Superior temporal gyrus (tissue), 1 donor: ENCODE results near the gene STX5.
A peak's percentile ranks its signal among the peaks of the same experiment; 100 is the strongest.
"Not testable (repeated sequence)": the region's sequence is repeated elsewhere in the genome, so short reads cannot be mapped to it uniquely, and the experiment has no call there.

ENCODE experiments used
- DNase-seq: peaks from one replicate; pipeline ENCODE4 v3.0.0-alpha.2; 2016; ENCODE audit errors: extremely low spot score

The STX5 gene

DNA sequence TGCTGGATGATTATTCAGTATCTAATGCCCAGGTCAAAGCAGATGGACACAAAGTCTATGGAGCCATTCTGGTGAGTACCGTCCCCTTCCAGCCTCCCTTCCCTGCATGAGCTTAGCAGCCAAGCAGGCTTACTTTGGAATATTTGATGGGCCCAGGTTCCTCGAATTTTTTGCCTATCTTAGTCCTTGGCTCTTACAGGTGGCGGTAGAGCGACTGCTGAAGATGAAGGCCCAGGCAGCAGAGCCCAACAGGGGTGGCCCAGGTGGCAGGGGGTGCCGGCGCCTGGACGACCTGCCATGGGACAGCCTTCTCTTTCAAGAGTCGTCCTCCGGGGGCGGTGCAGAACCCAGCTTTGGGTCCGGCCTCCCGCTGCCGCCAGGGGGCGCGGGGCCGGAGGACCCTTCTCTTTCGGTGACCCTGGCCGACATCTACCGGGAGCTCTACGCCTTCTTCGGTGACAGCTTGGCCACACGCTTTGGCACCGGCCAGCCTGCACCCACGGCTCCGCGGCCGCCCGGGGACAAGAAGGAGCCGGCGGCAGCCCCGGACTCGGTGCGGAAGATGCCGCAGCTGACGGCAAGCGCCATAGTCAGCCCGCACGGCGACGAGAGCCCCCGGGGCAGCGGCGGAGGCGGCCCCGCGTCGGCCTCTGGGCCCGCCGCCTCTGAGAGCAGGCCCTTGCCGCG lies 45.4 kb downstream of the STX5 start:
- peak; percentile 81 for DNase-seq

DNA sequence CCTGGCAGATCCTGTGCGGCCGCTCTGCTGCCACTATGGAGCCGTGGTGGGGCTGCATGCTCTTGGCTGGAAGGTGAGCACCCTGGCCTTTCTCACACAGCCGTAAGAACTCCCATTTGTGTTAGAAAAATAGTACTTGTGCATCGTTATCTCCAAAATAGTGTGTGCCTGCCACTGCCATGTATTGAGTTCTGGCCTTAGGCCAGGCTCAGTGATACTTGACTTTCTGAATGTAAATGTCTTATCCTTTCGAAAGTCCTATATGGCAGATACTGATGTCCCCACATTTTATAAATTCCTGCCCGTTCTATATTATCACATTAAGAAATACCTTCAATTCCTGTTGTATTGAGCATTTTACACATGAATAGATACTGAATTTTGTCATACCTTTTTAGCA lies 49.1 kb downstream of the STX5 start:
- no peak for DNase-seq

GRCh38 chr11:62778441-62778840 lies 53.4 kb downstream of the STX5 start:
- no peak for DNase-seq

GRCh38 chr11:62777389-62777788 lies 54.5 kb downstream of the STX5 start:
- no peak for DNase-seq

- no peak for DNase-seq
Observed at GRCh38 chr11:62775646-62776045, 56.2 kb downstream of the STX5 start.

GRCh38 chr11:62774407-62774806 lies 57.4 kb downstream of the STX5 start:
- no peak for DNase-seq

DNA sequence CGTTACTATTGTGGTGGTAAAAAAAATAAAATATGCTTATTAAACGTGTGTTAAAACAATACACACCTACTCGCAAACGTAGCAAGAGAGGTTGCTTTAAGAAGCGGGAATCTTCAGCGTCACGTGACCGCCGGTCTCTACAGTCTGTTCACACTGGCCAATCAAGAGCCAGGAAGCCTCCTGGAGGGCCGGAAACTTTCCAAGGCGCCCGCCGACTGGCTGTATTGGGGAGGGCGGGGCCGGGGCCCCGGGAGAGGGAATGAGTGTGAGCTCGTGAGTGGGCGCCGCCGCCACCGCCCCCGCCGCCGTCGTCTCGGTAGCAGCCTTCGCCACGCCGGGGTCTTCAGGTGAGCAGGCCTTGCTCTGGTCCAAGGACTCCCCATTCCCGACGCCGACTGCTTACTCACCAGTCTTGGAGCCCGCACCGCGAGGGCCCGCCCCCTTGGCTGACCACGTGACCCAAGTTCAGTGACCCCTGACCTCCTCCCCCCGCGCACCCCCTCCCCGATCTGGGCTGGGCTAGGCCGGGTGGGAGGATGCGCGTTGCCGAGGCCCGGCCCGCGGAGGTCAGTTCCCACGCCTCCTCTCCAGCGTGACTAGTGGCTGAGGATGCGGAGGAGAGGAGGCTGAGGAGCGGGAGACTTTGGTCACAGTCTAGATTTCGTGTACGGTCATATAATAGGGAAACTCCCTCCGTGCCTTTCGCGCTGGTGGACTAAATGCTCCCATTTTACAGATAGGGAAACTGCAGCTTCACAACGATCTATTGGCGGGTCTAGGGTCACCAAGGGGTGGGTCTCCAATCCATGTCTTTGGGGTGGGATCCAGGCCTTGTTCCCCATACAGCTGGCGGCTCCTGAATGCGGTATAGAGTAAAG lies 60.5 kb downstream of the STX5 start, which contains the start of gene TAF6L:
Gene TAF6L, plus strand, starts transcription at position 253 of the 878 bp plus-strand sequence. CDS start 4,388 bp downstream, outside the sequence.
- peak; percentile 99 for DNase-seq

DNA sequence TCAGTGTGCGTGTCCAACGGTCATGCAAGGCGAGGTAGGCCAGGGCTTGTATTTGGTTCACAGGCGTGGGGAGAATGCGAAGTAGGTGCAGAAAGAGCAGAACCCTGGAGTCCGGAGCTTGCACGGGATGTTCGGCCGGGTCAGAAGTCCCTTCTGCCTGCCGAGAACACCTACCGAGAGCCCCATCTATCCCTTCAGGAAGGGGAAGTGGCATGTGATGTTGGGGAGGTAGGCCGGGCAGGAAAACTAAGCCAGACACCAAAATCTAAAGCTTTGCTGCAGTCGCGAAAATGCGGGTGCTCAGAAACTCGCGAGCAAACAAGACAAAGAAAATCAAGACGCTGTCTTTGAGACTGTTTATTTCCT lies 61.1 kb downstream of the STX5 start:
- DNase-seq: no peak

DNA sequence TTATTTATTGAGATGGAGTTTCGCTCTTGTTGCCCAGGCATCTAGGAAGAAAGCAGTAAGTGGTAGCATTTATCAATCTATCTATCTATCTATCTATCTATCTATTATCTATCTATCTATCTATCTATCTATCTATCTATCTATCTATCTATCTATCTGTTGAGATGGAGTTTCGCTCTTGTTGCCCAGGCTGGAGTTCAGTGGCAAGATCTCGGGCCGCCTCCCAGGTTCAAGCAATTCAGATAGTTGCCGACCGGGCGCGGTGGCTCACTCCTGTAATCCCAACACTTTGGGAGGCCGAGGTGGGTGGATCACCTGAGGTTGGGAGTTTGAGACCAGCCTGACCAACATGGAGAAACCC lies 71.0 kb downstream of the STX5 start:
- not testable (repeated sequence) for DNase-seq

DNA sequence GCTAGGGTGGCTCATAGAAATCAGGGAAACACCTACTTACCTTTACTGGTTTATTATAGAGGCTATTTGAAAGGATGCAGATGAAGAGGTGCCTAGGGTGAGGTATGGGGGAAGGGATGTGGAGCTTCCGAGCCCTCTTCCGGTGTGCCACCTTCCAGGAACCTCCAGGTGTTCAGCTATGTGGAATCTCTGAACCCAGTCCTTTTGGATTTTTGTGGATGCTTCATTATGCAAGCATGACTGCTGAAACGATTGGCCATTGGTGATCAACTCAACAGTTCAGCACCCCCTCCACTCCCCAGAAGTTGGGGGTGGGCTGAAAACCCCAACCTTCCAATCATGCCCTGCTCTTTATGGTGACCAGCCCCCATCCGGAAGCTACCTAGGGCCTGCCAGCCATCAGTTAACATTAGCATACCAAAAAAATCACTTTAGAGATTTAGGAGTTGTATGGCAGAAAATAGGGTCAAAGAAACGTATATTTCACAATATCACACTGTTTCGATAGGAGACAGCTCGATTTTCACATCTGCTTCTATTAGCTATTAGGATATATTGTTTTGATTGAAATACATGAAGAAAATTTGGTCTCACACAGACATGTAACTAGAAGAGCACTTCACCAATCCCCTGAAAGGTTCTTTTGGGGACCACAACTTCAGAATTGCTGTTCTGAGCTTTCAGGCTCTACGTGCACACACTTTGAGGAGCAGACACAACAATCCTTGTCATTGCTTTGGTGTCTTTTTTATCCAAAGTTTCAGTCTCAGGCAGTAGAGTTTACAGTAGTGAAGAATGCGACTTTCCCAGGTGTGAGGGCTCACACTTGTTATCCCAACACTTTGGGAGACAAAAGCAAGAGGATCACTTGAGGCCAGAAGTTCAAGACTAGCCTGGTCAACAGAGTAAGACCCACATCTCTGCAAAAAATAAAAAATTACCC lies 73.7 kb downstream of the STX5 start:
- peak; percentile 28 for DNase-seq
